H1 (cell line): ENCODE results near the gene IL17D.

Experiments used
- ATF3 ChIP-seq: IDR thresholded peaks from 2 replicates; pipeline ENCODE4 v1.6.1; 2011; ENCODE audit warnings: low read depth, mild to moderate bottlenecking, low read length; ENCODE audit not compliant: insufficient read depth
- CEBPB ChIP-seq: IDR thresholded peaks from 2 replicates; pipeline ENCODE4 v1.6.1; 2012; ENCODE audit warnings: low read depth, low read length
- CTCF ChIP-seq, 3 experiments: IDR thresholded peaks; 1 replicate in 2 of 3; 2 replicates in 1 of 3; pipeline versions ENCODE4 v1.5.1 to v1.6.1; 2011; ENCODE audit warnings: low read length in 3 of 3, mild to moderate bottlenecking in 3 of 3, inconsistent platforms in 2 of 3, low read depth in 1 of 3, moderate library complexity in 1 of 3; ENCODE audit not compliant: insufficient read depth in 1 of 3; ENCODE audit errors: control extremely low read depth in 1 of 3
- GABPA ChIP-seq: IDR thresholded peaks from 2 replicates; pipeline ENCODE4 v1.6.1; 2011; ENCODE audit warnings: mild to moderate bottlenecking, low read length, moderate library complexity, borderline replicate concordance; ENCODE audit not compliant: insufficient read depth
- POLR2A ChIP-seq, 2 experiments: IDR thresholded peaks; 1 replicate in 1 of 2; 2 replicates in 1 of 2; pipeline ENCODE4 v1.6.1; 2011; ENCODE audit warnings: low read depth in 2 of 2, low read length in 2 of 2, mild to moderate bottlenecking in 2 of 2; ENCODE audit errors: control extremely low read depth in 1 of 2
- POLR2AphosphoS5 ChIP-seq: IDR thresholded peaks from 2 replicates; pipeline ENCODE4 v1.6.1; 2011; ENCODE audit warnings: low read depth, low read length
- RAD21 ChIP-seq, 2 experiments: IDR thresholded peaks in 1 of 2; conservative IDR thresholded peaks in 1 of 2; 2 replicates each; pipeline ENCODE4 v1.6.1; 2011; ENCODE audit warnings: low read depth in 2 of 2, low read length in 2 of 2, improper control_type of control experiment in 1 of 2, inconsistent platforms in 1 of 2, mild to moderate bottlenecking in 1 of 2, moderate library complexity in 1 of 2
- SP1 ChIP-seq: IDR thresholded peaks from 2 replicates; pipeline ENCODE4 v1.6.1; 2011; ENCODE audit warnings: low read depth, low read length
- SRF ChIP-seq: IDR thresholded peaks from 2 replicates; pipeline ENCODE4 v1.6.1; 2011; ENCODE audit warnings: mild to moderate bottlenecking, low read depth, low read length, moderate library complexity
- ZNF274 ChIP-seq: IDR thresholded peaks from 2 replicates; pipeline ENCODE4 v1.7.0; 2012; ENCODE audit warnings: low read length, borderline replicate concordance; ENCODE audit errors: extremely low read depth

- TF ChIP-seq CTCF (IDR thresholded peaks at IDR 0.05; ENCODE audit: control extremely low read depth in 1 of 3, insufficient read depth in 1 of 3, low read depth in 1 of 3, low read length in 3 of 3): no peak
- TF ChIP-seq POLR2AphosphoS5: no peak
- TF ChIP-seq POLR2A (IDR thresholded peaks at IDR 0.05; ENCODE audit: control extremely low read depth in 1 of 2, low read depth in 2 of 2, low read length in 2 of 2): no peak
- no peak for TF ChIP-seq ZNF274
- no peak for TF ChIP-seq SP1
- no peak for TF ChIP-seq GABPA
- TF ChIP-seq RAD21 (IDR thresholded peaks at IDR 0.05 in 1 of 2, conservative IDR thresholded peaks at IDR 0.05 in 1 of 2; ENCODE audit: low read depth in 2 of 2, low read length in 2 of 2): no peak
- no peak for TF ChIP-seq SRF
- TF ChIP-seq ATF3: no peak
- no peak for TF ChIP-seq CEBPB
Observed at GRCh38 chr13:20769834-20770233, 66.3 kb downstream of the IL17D start.
